Endothelial cell of umbilical vein (primary cell): ENCODE data around the gene NEDD4L. TPM values are rescaled to one million over a fixed set of nuclear protein-coding genes. Genes with fewer than 3 reads are reported as not detected.

ENCODE experiments used
- BruUV-seq: library from RNA; stranded (reverse); fragments of 400-500 nt; replicated peaks from 2 replicates; lab custom pipeline; 2021; lab: Mats Ljungman, UMichigan
- CTCF ChIA-PET: fragments of 300-600, 350-600 bp; sonication (Branson Sonifier 250); formaldehyde crosslinking; loops from one replicate; lab custom pipeline; 2021; ENCODE audit warnings: antibody characterized with exemption, inconsistent platforms; lab: Charles Lee
- POLR2A ChIA-PET: fragments of 300-600, 350-600 bp; sonication (Branson Sonifier 250); formaldehyde crosslinking; loops from one replicate; lab custom pipeline; 2021; ENCODE audit warnings: antibody characterized with exemption, inconsistent platforms; lab: Charles Lee
- DNase-seq: peaks from one replicate; pipeline ENCODE4 v3.0.0-alpha.2; 2011; ENCODE audit warnings: low read depth, low spot score
- FAIRE-seq: peaks from 2 replicates; lab custom pipeline; 2011; peaks lifted over from hg19 to GRCh38; lab: Jason Lieb, UNC
- H2AFZ ChIP-seq: 2 replicates; pipeline ENCODE4 v1.6.0; 2012; ENCODE audit warnings: low read depth, low read length, control low read depth, inconsistent platforms
- H3K27ac ChIP-seq: 2 replicates; pipeline ENCODE4 v1.5.1; 2011; ENCODE audit warnings: low read depth, mild to moderate bottlenecking, control low read depth, low read length, moderate library complexity; ENCODE audit not compliant: insufficient read depth
- H3K27me3 ChIP-seq, 2 experiments: 2 replicates each; pipeline versions ENCODE4 v1.6.0 to v1.6.1; 2011; ENCODE audit warnings: low read length in 2 of 2, mixed read lengths in 1 of 2; ENCODE audit not compliant: control insufficient read depth in 2 of 2, insufficient read depth in 2 of 2
- H3K36me3 ChIP-seq, 2 experiments: 2 replicates in 1 of 2; 3 replicates in 1 of 2; pipeline ENCODE4 v1.5.1; 2011; ENCODE audit warnings: low read length in 2 of 2, mild to moderate bottlenecking in 1 of 2, moderate library complexity in 1 of 2; ENCODE audit not compliant: control insufficient read depth in 2 of 2, insufficient read depth in 2 of 2; ENCODE audit errors: extremely low read depth in 1 of 2
- H3K4me1 ChIP-seq: 3 replicates; pipeline ENCODE4 v1.5.1; 2011; ENCODE audit warnings: mild to moderate bottlenecking, low read length; ENCODE audit not compliant: control insufficient read depth, insufficient read depth; ENCODE audit errors: extremely low read depth
- H3K4me2 ChIP-seq: 2 replicates; pipeline ENCODE4 v1.6.1; 2011; ENCODE audit warnings: low read length, control low read depth, mixed read lengths; ENCODE audit not compliant: insufficient read depth
- H3K4me3 ChIP-seq, 3 experiments: fragments of 200-600 bp in 1 of 3; sonication (generic), shearing (Covaris generic) in 1 of 3; replicated peaks in 1 of 3; 2 replicates each; pipeline ENCODE4 v1.5.1; 2011 to 2016; ENCODE audit warnings: control low read depth in 3 of 3, low read length in 3 of 3, mild to moderate bottlenecking in 2 of 3, inconsistent platforms in 1 of 3, low read depth in 1 of 3, moderate library complexity in 1 of 3; ENCODE audit not compliant: insufficient read depth in 1 of 3
- H3K79me2 ChIP-seq: 2 replicates; pipeline ENCODE4 v1.6.0; 2012; ENCODE audit warnings: low read length, inconsistent platforms; ENCODE audit not compliant: control insufficient read depth, insufficient read depth
- H3K9ac ChIP-seq: replicated peaks from 2 replicates; pipeline ENCODE3; 2011; ENCODE audit warnings: low read length, control low read depth; ENCODE audit not compliant: insufficient read depth; ENCODE audit errors: extremely low read depth
- H3K9me1 ChIP-seq: replicated peaks from 3 replicates; pipeline ENCODE4 v1.6.0; 2011; ENCODE audit warnings: mild to moderate bottlenecking, low read length; ENCODE audit not compliant: control insufficient read depth, insufficient read depth; ENCODE audit errors: extremely low read depth
- H3K9me3 ChIP-seq: replicated peaks from 2 replicates; pipeline ENCODE4 v1.5.1; 2012; ENCODE audit warnings: low read length, inconsistent platforms; ENCODE audit not compliant: control insufficient read depth, insufficient read depth
- H4K20me1 ChIP-seq: replicated peaks from 2 replicates; pipeline ENCODE3; 2011; ENCODE audit warnings: mild to moderate bottlenecking, low read length; ENCODE audit not compliant: control insufficient read depth, insufficient read depth; ENCODE audit errors: extremely low read depth
- EZH2 ChIP-seq: IDR thresholded peaks from 2 replicates; pipeline ENCODE4 v1.6.1; 2012; ENCODE audit warnings: borderline replicate concordance, low read depth, mild to moderate bottlenecking, moderate library complexity, low read length, inconsistent platforms; ENCODE audit not compliant: severe bottlenecking
- FOS ChIP-seq: IDR thresholded peaks from 2 replicates; pipeline ENCODE4 v1.6.1; 2011; ENCODE audit warnings: mild to moderate bottlenecking, low read length, moderate library complexity, borderline replicate concordance; ENCODE audit not compliant: insufficient read depth
- JUN ChIP-seq: IDR thresholded peaks from 2 replicates; pipeline ENCODE4 v1.6.1; 2011; ENCODE audit warnings: borderline replicate concordance, low read depth; ENCODE audit not compliant: insufficient read length, insufficient read depth
- MAX ChIP-seq: IDR thresholded peaks from 2 replicates; pipeline ENCODE4 v1.6.1; 2011; ENCODE audit not compliant: insufficient read depth, insufficient read length
- POLR2A ChIP-seq: IDR thresholded peaks from 2 replicates; pipeline ENCODE4 v1.6.1; 2012; ENCODE audit warnings: low read depth, mild to moderate bottlenecking, control low read depth, low read length
- POLR2AphosphoS5 ChIP-seq: IDR thresholded peaks from 2 replicates; pipeline ENCODE4 v1.6.1; 2012; ENCODE audit warnings: low read depth, mild to moderate bottlenecking, control low read depth, low read length, moderate library complexity; ENCODE audit not compliant: insufficient read depth
- dilution Hi-C: fragments of 300-500 bp; cut with MboI; formaldehyde crosslinking; loops from one replicate; pipeline ENCODE4 v1.15.0; 2019; ENCODE audit warnings: low sequenced_read_pairs; ENCODE audit not compliant: extremely low pct_ligation_motif_present
- intact Hi-C: fragments of 100-400 bp; cut with micrococcal nuclease; formaldehyde crosslinking; loops from one replicate; pipeline ENCODE4 v1.10.0; 2022
- polyA plus RNA-seq, 4 experiments: library from polyadenylated mRNA; depleted of rRNA in 3 of 4; stranded (reverse) in 3 of 4; unstranded in 1 of 4; fragments of >200 nt; gene quantifications; 2 replicates each; pipeline versions ENCODE4 v1.2.1 to v1.2.3, GENCODE V29; 2011 to 2012; ENCODE audit warnings: missing spikeins in 1 of 4
- total RNA-seq: library from RNA; stranded (reverse); gene quantifications from 2 replicates; pipeline ENCODE4 v1.2.3, GENCODE V29; 2021

Gene NEDD4L
- total and polyA plus RNA-seq, 2 donors (not counting 3 experiments of a cell fraction or from before 2014, with no cell fraction given), result 20.5 to 78.9 TPM

DNA sequence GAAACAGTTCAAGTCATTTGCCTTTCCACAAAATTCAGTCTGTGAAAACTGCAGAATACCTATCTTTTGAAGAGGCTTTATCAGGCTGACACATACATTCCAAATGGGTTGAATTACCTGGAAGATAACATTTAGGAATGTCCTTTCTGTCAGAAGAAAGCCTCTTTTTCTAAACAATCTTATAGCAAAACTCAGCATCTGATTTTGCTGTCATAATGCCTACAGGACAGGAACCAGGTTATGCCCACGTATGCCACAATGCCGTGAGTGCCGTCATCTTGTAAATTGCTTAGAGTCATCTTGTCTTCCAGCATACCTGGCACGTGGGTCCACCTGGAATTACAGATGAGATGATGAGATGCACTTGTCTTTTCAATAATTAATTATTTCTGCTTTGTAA is 309.6 kb downstream of the NEDD4L start:
- no peak overlapping the region for H3K27ac ChIP-seq
- no peak overlapping the region for H3K4me2 ChIP-seq
- CTCF ChIA-PET, result no interaction called here
- DNase-seq, result no peak
- intact Hi-C loops, result no loop called here
- H4K20me1 ChIP-seq, result no peaks in the 10 kb centered on the region
- no peaks in the 10 kb centered on the region for H3K9me1 ChIP-seq
- no peak overlapping the region for H3K9ac ChIP-seq
- no peak for FAIRE-seq
- dilution Hi-C loops, result no loop called here
- BruUV-seq, result no TSS peak
- no peaks in the 10 kb centered on the region for H3K27me3 ChIP-seq
- no peaks in the 10 kb centered on the region for H3K79me2 ChIP-seq
- no peak for TF ChIP-seq POLR2AphosphoS5
- TF ChIP-seq FOS, result no peak
- TF ChIP-seq MAX, result no peak
- no peak for TF ChIP-seq EZH2
- TF ChIP-seq POLR2A, result no peak
- H3K4me3 ChIP-seq, result no peak overlapping the region
- no peaks in the 10 kb centered on the region for H3K4me1 ChIP-seq
- H2AFZ ChIP-seq, result no peak overlapping the region
- peaks cover 0 to 10% of the 10 kb centered on the region in 2 experiments for H3K36me3 ChIP-seq
- H3K9me3 ChIP-seq, result no peaks in the 10 kb centered on the region
- POLR2A ChIA-PET, result no interaction called here

DNA sequence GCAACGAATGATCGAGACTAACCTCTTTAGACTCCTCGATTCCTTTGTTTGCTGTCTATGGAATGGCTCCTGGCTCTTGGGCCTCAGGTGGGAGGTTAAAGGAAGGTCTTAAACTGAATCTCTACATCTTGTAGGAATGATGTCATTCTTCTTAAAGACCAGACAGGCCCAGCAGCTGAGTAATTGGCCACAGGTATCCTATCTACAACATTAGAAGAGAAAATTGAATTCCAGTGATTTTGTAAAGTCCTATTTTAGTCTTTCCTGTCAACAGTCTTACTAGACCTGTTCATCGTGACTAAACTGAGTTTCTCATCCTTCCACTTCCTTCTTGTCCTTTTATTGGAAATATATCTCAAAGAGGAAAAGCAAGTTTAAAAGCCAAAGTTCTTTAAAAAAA is 310.0 kb downstream of the NEDD4L start:
- Histone ChIP-seq H3K4me1 (no peaks in the 10 kb centered on the region), H3K9me1 (no peaks in the 10 kb centered on the region), H3K36me3 (peaks cover 0 to 10% of the 10 kb centered on the region in 2 experiments), H2AFZ (no peak overlapping the region), H3K27me3 (no peaks in the 10 kb centered on the region), H3K9ac (no peak overlapping the region), H3K79me2 (no peaks in the 10 kb centered on the region), H3K27ac (no peak overlapping the region), H4K20me1 (no peaks in the 10 kb centered on the region), H3K4me3 (no peak overlapping the region), H3K4me2 (no peak overlapping the region), H3K9me3 (no peaks in the 10 kb centered on the region)
- ChIA-PET CTCF (no interaction called here), POLR2A (no interaction called here)
- intact Hi-C loops, result no loop called here
- dilution Hi-C loops, result no loop called here
- no peak for TF ChIP-seq POLR2AphosphoS5
- TF ChIP-seq FOS, result no peak
- no peak for TF ChIP-seq JUN
- TF ChIP-seq MAX, result no peak
- FAIRE-seq (no peak), DNase-seq (no peak)
- BruUV-seq, result no TSS peak
